Tibial nerve (tissue), 3 donors: ENCODE results near the gene CACNA1A.

Source experiments
- POLR2A ChIP-seq, 2 donors: fragments of 450-650 bp; IDR thresholded peaks; one replicate each; pipeline ENCODE4 v1.6.1; 2017; ENCODE audit warnings: antibody characterized with exemption in 2 of 2, mild to moderate bottlenecking in 2 of 2, moderate library complexity in 2 of 2
- TF ChIP-seq, protein P1 (sequence below), 5 experiments: fragments of 200-600 bp in 3 of 5; fragments of 450-650 bp in 2 of 5; sonication (generic) in 3 of 5; IDR thresholded peaks; one replicate each; pipeline ENCODE4 v1.5.1; 2016 to 2019; ENCODE audit warnings: antibody characterized with exemption in 5 of 5, mild to moderate bottlenecking in 3 of 5, moderate library complexity in 2 of 5

DNA sequence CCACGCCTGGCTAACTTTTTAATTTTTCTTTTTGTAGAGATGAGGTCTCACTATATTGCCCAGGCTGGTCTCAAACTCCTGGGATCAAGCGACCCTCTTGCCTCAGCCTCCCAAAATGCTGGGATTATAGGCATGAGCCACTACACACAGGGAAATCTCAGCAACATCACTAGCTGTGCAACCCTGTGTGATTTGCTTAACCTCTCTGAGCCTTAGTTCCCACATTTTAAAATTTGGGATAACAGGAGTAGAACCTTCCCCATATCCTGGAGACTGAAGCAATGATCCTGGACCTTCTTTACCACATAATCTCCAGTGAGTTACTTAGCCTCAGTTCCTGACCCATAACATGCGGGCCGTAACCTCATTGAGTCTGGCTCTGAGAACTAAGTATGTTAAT is 217.0 kb downstream of the CACNA1A start:
- TF ChIP-seq, protein P1, sequence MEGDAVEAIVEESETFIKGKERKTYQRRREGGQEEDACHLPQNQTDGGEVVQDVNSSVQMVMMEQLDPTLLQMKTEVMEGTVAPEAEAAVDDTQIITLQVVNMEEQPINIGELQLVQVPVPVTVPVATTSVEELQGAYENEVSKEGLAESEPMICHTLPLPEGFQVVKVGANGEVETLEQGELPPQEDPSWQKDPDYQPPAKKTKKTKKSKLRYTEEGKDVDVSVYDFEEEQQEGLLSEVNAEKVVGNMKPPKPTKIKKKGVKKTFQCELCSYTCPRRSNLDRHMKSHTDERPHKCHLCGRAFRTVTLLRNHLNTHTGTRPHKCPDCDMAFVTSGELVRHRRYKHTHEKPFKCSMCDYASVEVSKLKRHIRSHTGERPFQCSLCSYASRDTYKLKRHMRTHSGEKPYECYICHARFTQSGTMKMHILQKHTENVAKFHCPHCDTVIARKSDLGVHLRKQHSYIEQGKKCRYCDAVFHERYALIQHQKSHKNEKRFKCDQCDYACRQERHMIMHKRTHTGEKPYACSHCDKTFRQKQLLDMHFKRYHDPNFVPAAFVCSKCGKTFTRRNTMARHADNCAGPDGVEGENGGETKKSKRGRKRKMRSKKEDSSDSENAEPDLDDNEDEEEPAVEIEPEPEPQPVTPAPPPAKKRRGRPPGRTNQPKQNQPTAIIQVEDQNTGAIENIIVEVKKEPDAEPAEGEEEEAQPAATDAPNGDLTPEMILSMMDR (IDR thresholded peaks at IDR 0.05): no peak
- TF ChIP-seq POLR2A (IDR thresholded peaks at IDR 0.05): no peak
